SU-DHL-6 (cell line): ENCODE results near the gene BRICD5.
"Not testable (repeated sequence)": the region's sequence is repeated elsewhere in the genome, so short reads cannot be mapped to it uniquely, and the experiment has no call there.

Source experiments
- CTCF ChIP-seq: fragments of 200-600 bp; sonication (generic); IDR thresholded peaks from one replicate; pipeline ENCODE4 v1.5.1; 2017; ENCODE audit warnings: antibody characterized with exemption, mild to moderate bottlenecking, low read length, moderate library complexity; ENCODE audit not compliant: insufficient read depth, poor library complexity, severe bottlenecking
- EZH2phosphoT487 ChIP-seq: fragments of 200-600 bp; sonication (generic), shearing (Covaris generic); conservative IDR thresholded peaks from 2 replicates; pipeline ENCODE4 v1.6.1; 2018; ENCODE audit warnings: mild to moderate bottlenecking, antibody characterized with exemption, low read length, moderate library complexity, mixed read lengths

GRCh38 chr16:2203119-2203688, 7.5 kb downstream of the BRICD5 start:
- TF ChIP-seq CTCF, EZH2phosphoT487: not testable (repeated sequence)
